HG02938 (cell line): ENCODE data around the gene ARPC5L.
"Not testable (repeated sequence)": the region's sequence is repeated elsewhere in the genome, so short reads cannot be mapped to it uniquely, and the experiment has no call there.

Experiments used
- ATAC-seq: cut with Tn5 transposase; IDR thresholded peaks from one replicate; pipeline ENCODE4 v1.9.1; 2021; ENCODE audit warnings: mild to moderate bottlenecking, moderate library complexity; ENCODE audit not compliant: unreplicated experiment

ARPC5L gene

GRCh38 chr9:124861342-124862229 lies at the start of gene ARPC5L, which contains the start of gene RPL35:
Gene ARPC5L, plus strand, starts transcription at chr9:124862130. Its CDS starts 7,161 bp downstream, at chr9:124869291.
Gene RPL35, minus strand, starts transcription at chr9:124861957. Its CDS starts 45 bp downstream, at chr9:124861912.
- peak; percentile 82 for ATAC-seq

DNA sequence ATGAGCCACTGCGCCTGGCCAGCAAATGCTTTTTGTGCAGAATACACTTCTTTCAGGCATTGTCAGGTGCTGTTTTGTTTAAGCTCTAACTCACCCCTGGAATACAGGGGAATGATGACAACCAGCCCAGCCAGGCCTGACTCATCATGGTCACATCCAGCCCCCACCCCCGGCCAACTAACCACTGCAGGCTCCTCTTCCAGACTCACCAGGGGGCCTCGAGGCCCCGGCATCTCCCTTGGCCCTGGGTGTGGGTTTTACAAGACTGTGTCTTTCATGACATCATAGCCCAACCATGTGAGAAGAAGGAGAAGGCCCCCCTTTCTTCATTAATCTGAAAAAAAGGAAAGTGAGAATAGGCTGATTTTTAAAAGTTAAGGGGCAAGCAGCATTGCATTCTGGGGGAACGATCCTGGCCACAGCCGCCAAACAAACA lies 49.5 kb upstream of the ARPC5L start:
- no peak for ATAC-seq

DNA sequence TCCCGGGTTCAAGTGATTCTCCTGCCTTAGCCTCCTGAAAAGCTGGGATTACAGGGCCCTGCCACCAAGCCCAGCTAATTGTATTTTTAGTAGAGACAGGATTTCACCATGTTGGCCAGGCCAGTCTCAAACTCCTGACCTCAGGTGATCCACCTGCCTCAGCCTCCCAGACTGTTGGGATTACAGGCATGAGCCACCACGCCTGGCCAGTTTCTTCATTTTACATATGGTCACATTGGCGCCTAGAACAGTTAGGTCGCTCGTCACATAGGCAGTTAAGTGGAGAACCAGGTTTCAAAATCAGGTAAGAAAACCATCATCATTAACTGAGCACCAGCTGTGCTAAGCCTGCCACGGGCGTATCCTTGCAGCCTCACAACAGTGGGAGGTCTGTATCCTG lies 48.9 kb upstream of the ARPC5L start:
- no peak for ATAC-seq

- ATAC-seq, result no peak
Observed at GRCh38 chr9:124813501-124814163, 48.3 kb upstream of the ARPC5L start.

GRCh38 chr9:124814164-124814535 lies 47.8 kb upstream of the ARPC5L start:
- ATAC-seq, result no peak

DNA sequence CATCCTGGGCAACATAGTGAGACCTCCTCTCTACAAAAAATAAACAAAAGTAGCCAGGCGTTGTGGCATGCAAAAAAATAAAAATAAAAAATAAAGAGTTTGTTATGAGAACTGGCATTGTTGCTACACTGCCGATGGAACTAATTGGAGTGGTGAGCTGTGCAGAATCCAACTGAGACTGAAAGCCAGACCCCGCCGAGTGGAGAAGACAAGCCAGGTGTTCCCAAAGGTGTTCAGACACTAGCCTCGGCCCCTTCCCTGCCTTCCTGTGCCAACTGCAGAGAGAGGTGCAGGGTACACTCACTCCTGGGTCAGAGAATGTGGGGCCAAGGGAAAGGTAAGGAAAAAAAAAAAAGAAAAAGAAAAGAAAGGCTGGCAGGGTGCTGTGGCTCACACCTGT lies 46.3 kb upstream of the ARPC5L start:
- no peak for ATAC-seq

- ATAC-seq, result no peak
Observed at GRCh38 chr9:124818431-124819281, 43.3 kb upstream of the ARPC5L start.

GRCh38 chr9:124820698-124821623 lies 41.0 kb upstream of the ARPC5L start:
- no peak for ATAC-seq

DNA sequence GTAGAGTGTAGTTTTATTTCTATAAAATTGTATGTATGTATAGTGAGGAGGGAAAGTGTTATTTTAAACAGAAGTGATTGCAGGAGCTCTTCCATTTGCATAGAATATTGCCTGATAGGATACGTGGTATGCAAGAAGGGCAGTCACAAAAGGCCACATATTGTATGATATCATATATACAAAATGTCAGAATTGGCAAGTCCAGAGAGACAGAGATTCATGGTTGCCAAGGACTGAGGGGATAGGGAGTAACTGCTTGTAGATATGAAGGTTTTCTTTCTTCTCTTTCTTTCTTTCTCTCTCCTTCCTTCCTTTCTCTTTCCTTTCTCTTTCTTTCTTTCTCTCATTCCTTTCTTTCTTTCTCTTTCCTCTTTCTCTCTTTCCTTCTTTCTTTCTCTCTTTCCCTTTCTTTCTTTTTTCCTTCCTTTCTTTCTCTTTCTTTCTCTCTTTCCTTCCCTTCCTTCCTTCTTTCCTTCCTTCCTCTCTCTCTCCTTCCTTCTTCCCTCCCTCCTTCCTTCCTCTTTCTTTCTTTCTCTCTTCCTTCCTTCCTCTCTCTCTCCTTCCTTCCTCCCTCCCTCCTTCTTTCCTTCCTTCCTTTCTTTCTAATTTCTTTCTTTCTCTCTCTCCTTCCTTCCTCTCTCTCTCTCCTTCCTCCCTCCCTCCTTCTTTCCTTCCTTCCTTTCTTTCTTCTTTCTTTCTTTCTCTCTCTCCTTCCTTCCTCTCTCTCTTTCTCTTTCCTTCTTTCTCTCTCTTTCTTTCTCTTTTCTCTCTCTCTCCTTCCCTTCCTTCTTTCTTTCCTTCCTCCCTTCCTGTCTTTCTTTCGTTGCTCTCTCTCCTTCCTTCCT lies 33.2 kb upstream of the ARPC5L start:
- ATAC-seq, result no peak

DNA sequence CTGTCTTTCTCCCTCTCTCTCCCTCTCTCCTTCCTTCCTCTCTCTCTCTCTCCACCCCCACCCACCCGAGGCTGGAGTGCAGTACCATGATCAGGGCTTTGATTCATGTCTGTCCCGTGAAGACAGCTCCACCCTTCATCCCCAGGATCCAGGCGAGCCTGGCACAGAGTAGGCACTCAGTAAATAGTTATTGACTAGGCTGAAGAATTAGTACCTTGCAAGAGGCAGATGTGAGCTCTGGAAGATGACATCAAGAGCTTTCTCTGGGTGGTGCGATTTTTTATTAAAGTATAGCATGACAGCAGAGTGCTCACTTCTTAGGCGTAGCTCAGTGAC lies 32.6 kb upstream of the ARPC5L start:
- ATAC-seq, result no peak

DNA sequence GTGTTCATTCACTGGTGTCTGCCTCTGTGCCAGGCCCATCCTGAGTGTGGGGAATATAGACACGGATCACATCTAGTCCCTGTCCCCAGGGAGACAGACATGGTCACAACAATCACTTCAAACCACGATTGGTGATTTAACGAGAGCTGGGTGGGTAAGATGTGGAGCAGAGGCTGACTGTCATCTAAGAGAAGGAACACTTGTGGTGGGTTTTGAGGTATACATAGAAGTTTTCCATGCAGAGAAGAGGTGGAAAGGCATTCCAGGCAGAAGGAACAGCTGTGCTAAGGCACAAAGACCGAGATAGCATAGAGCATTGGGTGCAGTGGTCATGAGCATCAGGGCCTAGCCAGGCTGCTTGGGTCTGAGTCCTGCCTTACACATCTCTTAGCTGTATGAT lies 31.3 kb upstream of the ARPC5L start:
- ATAC-seq, result no peak

DNA sequence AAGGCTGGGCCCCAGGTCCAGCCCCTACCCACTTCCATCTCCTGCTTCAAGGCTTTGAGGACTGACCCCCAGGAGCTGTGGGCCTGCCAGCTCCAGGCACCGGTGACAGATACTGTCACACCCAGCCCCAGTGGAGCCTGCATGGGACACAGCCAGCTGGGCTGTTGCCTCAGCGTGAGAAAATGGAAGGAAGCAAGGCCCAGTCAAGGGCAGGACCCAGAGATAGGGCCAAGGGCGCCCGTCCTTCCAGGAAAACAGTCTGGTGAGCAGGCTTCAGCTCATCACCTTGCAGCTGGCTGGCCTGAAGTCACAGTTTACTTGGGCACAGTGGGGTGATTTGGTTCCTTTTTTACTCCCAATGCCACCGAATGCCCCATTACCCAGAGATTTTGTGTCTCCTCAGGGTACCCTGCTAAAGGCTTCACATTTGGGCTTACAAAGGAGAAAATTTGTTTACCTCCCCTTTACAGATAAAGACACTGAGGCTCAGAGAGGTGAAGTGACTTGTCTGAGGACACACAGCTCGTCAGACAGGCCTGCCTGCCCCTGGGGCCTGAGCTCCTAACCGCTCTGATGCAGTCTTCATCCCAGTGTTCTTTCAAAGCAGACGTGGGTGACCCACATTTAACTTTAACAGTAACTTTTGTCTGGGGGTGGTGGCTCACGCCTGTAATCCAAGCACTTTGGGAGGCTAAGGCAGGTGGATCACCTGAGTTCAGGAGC lies 30.1 kb upstream of the ARPC5L start:
- no peak for ATAC-seq

DNA sequence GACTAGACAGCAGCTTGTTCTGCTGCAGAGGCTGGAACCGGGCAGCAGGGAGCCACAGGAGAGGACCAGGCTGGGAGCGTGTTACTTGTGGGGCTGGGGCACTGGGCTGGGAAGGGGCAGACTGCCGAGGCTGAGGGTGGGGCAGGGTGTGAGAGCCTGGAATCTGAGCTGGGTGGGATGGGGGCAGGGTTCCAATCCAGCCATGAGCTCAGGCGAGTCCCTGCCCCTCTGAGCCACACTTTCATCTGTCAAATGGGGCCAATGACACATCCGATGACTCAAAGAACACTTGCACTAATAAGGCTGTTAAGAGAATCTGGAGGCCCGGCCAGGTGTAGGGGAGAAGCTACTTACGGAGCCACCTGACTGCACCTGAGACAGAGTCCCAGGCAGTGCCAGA lies 27.3 kb upstream of the ARPC5L start:
- no peak for ATAC-seq

- no peak for ATAC-seq
Observed at GRCh38 chr9:124835026-124835557, 26.8 kb upstream of the ARPC5L start.

DNA sequence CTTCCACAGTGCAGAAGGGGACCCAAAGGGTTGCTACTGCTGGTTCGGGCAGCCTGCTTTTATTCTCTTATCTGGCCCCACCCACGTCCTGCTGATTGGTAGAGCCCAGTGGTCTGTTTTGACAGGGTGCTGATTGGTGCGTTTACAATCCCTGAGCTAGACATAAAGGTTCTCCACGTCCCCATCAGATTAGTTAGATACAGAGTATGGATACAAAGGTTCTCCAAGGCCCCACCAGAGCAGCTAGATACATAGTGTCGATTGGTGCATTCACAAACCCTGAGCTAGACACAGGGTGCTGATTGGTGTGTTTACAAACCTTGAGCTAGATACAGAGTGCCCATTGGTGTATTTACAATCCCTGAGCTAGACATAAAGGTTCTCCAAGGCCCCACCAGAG lies 23.8 kb upstream of the ARPC5L start:
- not testable (repeated sequence) for ATAC-seq

DNA sequence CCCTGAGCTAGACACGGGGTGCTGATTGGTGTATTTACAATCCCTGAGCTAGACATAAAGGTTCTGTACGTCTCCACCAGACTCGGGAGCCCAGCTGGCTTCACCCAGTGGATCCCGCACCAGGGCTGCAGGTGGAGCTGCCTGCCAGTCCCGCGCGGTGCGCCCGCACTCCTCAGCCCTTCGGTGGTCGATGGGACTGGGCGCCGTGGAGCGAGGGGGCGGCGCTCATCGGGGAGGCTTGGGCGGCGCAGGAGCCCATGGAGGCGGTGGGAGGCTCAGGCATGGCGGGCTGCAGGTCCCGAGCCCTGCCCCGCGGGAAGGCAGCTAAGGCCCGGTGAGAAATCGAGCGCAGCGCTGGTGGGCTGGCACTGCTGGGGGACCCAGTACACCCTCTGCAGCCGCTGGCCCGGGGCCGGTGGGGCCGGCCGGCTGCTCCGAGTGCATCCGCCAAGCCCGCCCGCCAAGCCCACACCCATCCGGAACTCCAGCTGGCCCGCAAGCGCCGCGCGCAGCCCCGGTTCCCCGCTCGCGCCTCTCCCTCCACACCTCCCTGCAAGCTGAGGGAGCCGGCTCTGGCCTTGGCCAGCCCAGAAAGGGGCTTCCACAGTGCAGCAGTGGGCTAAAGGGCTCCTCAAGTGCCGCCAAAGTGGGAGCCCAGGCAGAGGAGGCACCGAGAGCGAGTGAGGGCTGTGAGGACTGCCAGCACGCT lies 23.2 kb upstream of the ARPC5L start:
- ATAC-seq, result not testable (repeated sequence)

GRCh38 chr9:124839612-124840299 lies 22.2 kb upstream of the ARPC5L start:
- ATAC-seq, result no peak
